HEK293 (cell line): ENCODE measurements around the gene RGS13.
A peak's percentile ranks its signal among the peaks of the same experiment; 100 is the strongest.

ENCODE experiments used
- CTCF ChIA-PET: fragments of 350-600 bp; formaldehyde crosslinking; extraction: SDS; loops from one replicate; lab custom pipeline; 2021; ENCODE audit warnings: antibody characterized with exemption; lab: Yijun Ruan, JAX
- POLR2A ChIA-PET: fragments of 300-600 bp; formaldehyde crosslinking; extraction: SDS; loops from one replicate; lab custom pipeline; 2020; ENCODE audit warnings: antibody characterized with exemption, inconsistent platforms; lab: Yijun Ruan, JAX
- H3K27ac ChIP-seq: fragments of 200-500 bp; sonication (Bioruptor generic); 2 replicates; pipeline ENCODE4 v1.5.1; 2014; ENCODE audit warnings: low read depth, low read length, control low read depth, inconsistent platforms; ENCODE audit errors: extremely low read depth
- H3K36me3 ChIP-seq, 2 experiments: fragments of 200-500 bp in 1 of 2; sonication (Bioruptor generic) in 1 of 2; 1 replicate in 1 of 2; 2 replicates in 1 of 2; pipeline ENCODE4 v1.5.1; 2014 to 2017; ENCODE audit warnings: inconsistent platforms in 2 of 2, low read length in 2 of 2; ENCODE audit not compliant: control insufficient read depth in 2 of 2, insufficient read depth in 1 of 2
- H3K4me1 ChIP-seq: fragments of 200-500 bp; sonication (Bioruptor generic); 2 replicates; pipeline ENCODE4 v1.5.1; 2014; ENCODE audit warnings: mild to moderate bottlenecking, low read length, inconsistent platforms; ENCODE audit not compliant: control insufficient read depth, insufficient read depth
- H3K4me3 ChIP-seq: 2 replicates; pipeline ENCODE4 v1.5.1; 2011; ENCODE audit warnings: low read depth, mild to moderate bottlenecking, control low read depth, low read length, moderate library complexity
- H3K9me3 ChIP-seq: fragments of 200-500 bp; sonication (Bioruptor generic); 2 replicates; pipeline ENCODE4 v1.5.1; 2014; ENCODE audit warnings: low read depth, low read length, inconsistent platforms; ENCODE audit not compliant: control insufficient read depth, insufficient read depth
- ATF2 ChIP-seq: fragments of 450-650 bp; formaldehyde crosslinking; IDR thresholded peaks from 2 replicates; pipeline ENCODE4 v1.5.1; 2016; ENCODE audit warnings: missing biosample characterization, missing genetic modification characterization, low read depth
- GLI2 ChIP-seq: fragments of 450-650 bp; formaldehyde crosslinking; IDR thresholded peaks from 2 replicates; pipeline ENCODE4; 2017; ENCODE audit warnings: missing biosample characterization, missing genetic modification characterization, low read depth, borderline replicate concordance
- KLF1 ChIP-seq: fragments of 450-650 bp; formaldehyde crosslinking; IDR thresholded peaks from 2 replicates; pipeline ENCODE4 v1.5.1; 2016; ENCODE audit warnings: missing biosample characterization, missing genetic modification characterization
- MEIS1 ChIP-seq: sonication (generic); formaldehyde crosslinking; IDR thresholded peaks from 2 replicates; pipeline ENCODE4 v1.8.1; 2022; ENCODE audit warnings: missing genetic modification reagents, mild to moderate bottlenecking, borderline replicate concordance
- OVOL3 ChIP-seq: fragments of 450-650 bp; formaldehyde crosslinking; IDR thresholded peaks from 2 replicates; pipeline ENCODE4 v1.5.1; 2016; ENCODE audit warnings: missing biosample characterization, missing genetic modification characterization
- PRDM1 ChIP-seq: fragments of 450-650 bp; formaldehyde crosslinking; IDR thresholded peaks from 2 replicates; pipeline ENCODE4; 2016; ENCODE audit warnings: missing biosample characterization, missing genetic modification characterization
- PRDM10 ChIP-seq: fragments of 450-650 bp; formaldehyde crosslinking; IDR thresholded peaks from 2 replicates; pipeline ENCODE4 v1.5.1; 2016; ENCODE audit warnings: missing biosample characterization, missing genetic modification characterization
- REST ChIP-seq: fragments of 450-650 bp; formaldehyde crosslinking; IDR thresholded peaks from 2 replicates; pipeline ENCODE4 v1.5.1; 2016; ENCODE audit warnings: missing biosample characterization, missing genetic modification characterization
- ZBTB21 ChIP-seq: fragments of 450-650 bp; formaldehyde crosslinking; IDR thresholded peaks from 2 replicates; pipeline ENCODE4 v1.5.1; 2017; ENCODE audit warnings: missing biosample characterization, missing genetic modification characterization
- ZBTB26 ChIP-seq: fragments of 450-650 bp; formaldehyde crosslinking; optimal IDR thresholded peaks from 2 replicates; pipeline ENCODE3; 2016; ENCODE audit warnings: missing biosample characterization, mild to moderate bottlenecking, missing genetic modification characterization
- ZBTB49 ChIP-seq: fragments of 450-650 bp; formaldehyde crosslinking; IDR thresholded peaks from 2 replicates; pipeline ENCODE4 v1.5.1; 2016; ENCODE audit warnings: missing biosample characterization, missing genetic modification characterization, low read depth
- ZIC2 ChIP-seq: fragments of 450-650 bp; formaldehyde crosslinking; IDR thresholded peaks from 2 replicates; pipeline ENCODE4 v1.5.1; 2016; ENCODE audit warnings: missing biosample characterization, missing genetic modification characterization
- ZNF146 ChIP-seq: fragments of 450-650 bp; formaldehyde crosslinking; IDR thresholded peaks from 2 replicates; pipeline ENCODE4 v1.5.1; 2016; ENCODE audit warnings: missing biosample characterization, missing genetic modification characterization
- ZNF202 ChIP-seq: fragments of 450-650 bp; formaldehyde crosslinking; IDR thresholded peaks from 2 replicates; pipeline ENCODE4 v1.5.1; 2016; ENCODE audit warnings: missing biosample characterization, missing genetic modification characterization, borderline replicate concordance
- ZNF324 ChIP-seq: fragments of 450-650 bp; formaldehyde crosslinking; IDR thresholded peaks from 2 replicates; pipeline ENCODE4 v1.5.1; 2016; ENCODE audit warnings: missing biosample characterization, missing genetic modification characterization
- ZNF362 ChIP-seq: fragments of 450-650 bp; formaldehyde crosslinking; IDR thresholded peaks from 2 replicates; pipeline ENCODE4 v1.5.1; 2016; ENCODE audit warnings: missing biosample characterization, missing genetic modification characterization
- ZNF514 ChIP-seq: fragments of 450-650 bp; formaldehyde crosslinking; IDR thresholded peaks from 2 replicates; pipeline ENCODE4 v1.5.1; 2016; ENCODE audit warnings: missing biosample characterization, missing genetic modification characterization
- ZNF548 ChIP-seq: fragments of 450-650 bp; formaldehyde crosslinking; IDR thresholded peaks from 2 replicates; pipeline ENCODE4 v1.5.1; 2016; ENCODE audit warnings: missing biosample characterization, missing genetic modification characterization
- ZNF624 ChIP-seq: fragments of 450-650 bp; formaldehyde crosslinking; IDR thresholded peaks from 2 replicates; pipeline ENCODE4 v1.5.1; 2017; ENCODE audit warnings: missing biosample characterization, missing genetic modification characterization
- ZNF747 ChIP-seq: fragments of 450-650 bp; formaldehyde crosslinking; IDR thresholded peaks from 2 replicates; pipeline ENCODE4 v1.5.1; 2016; ENCODE audit warnings: missing biosample characterization, missing genetic modification characterization
- ZNF792 ChIP-seq: fragments of 450-650 bp; formaldehyde crosslinking; IDR thresholded peaks from 2 replicates; pipeline ENCODE4 v1.5.1; 2016; ENCODE audit warnings: missing biosample characterization, missing genetic modification characterization

The RGS13 gene

GRCh38 chr1:192654591-192655251, 18.8 kb downstream of the RGS13 start (continued):
- TF ChIP-seq ZNF514 (tag by site-specific recombination): no peak
- TF ChIP-seq GLI2 (tag by site-specific recombination): no peak
- TF ChIP-seq ZNF747: no peak
- TF ChIP-seq ZNF792 (tag by site-specific recombination): no peak
- no peak for TF ChIP-seq ZNF362
- no peak for TF ChIP-seq ZNF624 (tag by site-specific recombination)

- H3K9me3 ChIP-seq: no peaks in the 10 kb centered on the region
- ChIA-PET POLR2A (no interaction called here), CTCF (no interaction called here)
- H3K27ac ChIP-seq: no peak overlapping the region
- H3K4me1 ChIP-seq: 0 out of 2 replicates have a peak, but pooled peaks cover 3% of the 10 kb centered on the region
- H3K4me3 ChIP-seq: no peak overlapping the region
- H3K36me3 ChIP-seq: no peaks in the 10 kb centered on the region
- TF ChIP-seq ZBTB49 (no peak), ZNF324 (tag by site-specific recombination) (no peak), PRDM10 (no peak), ZIC2 (no peak), ZNF202 (tag by site-specific recombination) (no peak), REST (tag by site-specific recombination) (no peak), KLF1 (tag by site-specific recombination) (no peak), MEIS1 (CRISPR knock-in tag) (no peak), ZBTB21 (tag by site-specific recombination) (0 out of 2 replicates have a peak, but pooled peaks have one; percentile 42), ZNF548 (no peak), ZNF146 (no peak), OVOL3 (no peak), ATF2 (tag by site-specific recombination) (peak; percentile 92), PRDM1 (tag by site-specific recombination) (no peak), ZBTB26 (tag by site-specific recombination) (no peak)
Measured at GRCh38 chr1:192657760-192658159, 21.8 kb downstream of the RGS13 start.
